ENCODE data around the gene TAF7.
A peak's percentile ranks its signal among the peaks of the same experiment; 100 is the strongest.

Gene TAF7

GRCh38 chr5:141320225-141321169 is at the start of gene TAF7 (continued):
- no peak for TF ChIP-seq ZNF560 (tag by site-specific recombination; IDR thresholded peaks at IDR 0.05; ENCODE audit: borderline replicate concordance)
- TF ChIP-seq ZNF341 (tag by site-specific recombination; IDR thresholded peaks at IDR 0.05; ENCODE audit: low read depth) = peak; percentile 90
- TF ChIP-seq PATZ1 (tag by site-specific recombination; IDR thresholded peaks at IDR 0.05) = 0 out of 2 replicates have a peak, but pooled peaks have one; percentile 7
- no peak for TF ChIP-seq MZF1 (tag by site-specific recombination; IDR thresholded peaks at IDR 0.05; ENCODE audit: borderline replicate concordance)
- TF ChIP-seq ZIC2 (tag by site-specific recombination; IDR thresholded peaks at IDR 0.05) = peak; percentile 27; the same call in 1 of the 2 replicates
- TF ChIP-seq ZNF513 (tag by site-specific recombination; IDR thresholded peaks at IDR 0.05) = no peak
- TF ChIP-seq ZNF600 (tag by site-specific recombination; IDR thresholded peaks at IDR 0.05) = 0 out of 2 replicates have a peak, but pooled peaks have one; percentile 9
- no peak for TF ChIP-seq ZNF791 (tag by site-specific recombination; IDR thresholded peaks at IDR 0.05)
- TF ChIP-seq ZNF747 (tag by site-specific recombination; IDR thresholded peaks at IDR 0.05) = no peak
- 0 out of 2 replicates have a peak, but pooled peaks have one; percentile 14 for TF ChIP-seq ZNF558 (tag by site-specific recombination; IDR thresholded peaks at IDR 0.05)
- TF ChIP-seq ZNF157 (tag by site-specific recombination; IDR thresholded peaks at IDR 0.05) = no peak
- TF ChIP-seq ZSCAN5A (tag by site-specific recombination; IDR thresholded peaks at IDR 0.05) = 0 out of 2 replicates have a peak, but pooled peaks have one; percentile 41
- TF ChIP-seq ZFP37 (tag by site-specific recombination; IDR thresholded peaks at IDR 0.05) = peak; percentile 89
- TF ChIP-seq ZBTB49 (tag by site-specific recombination; IDR thresholded peaks at IDR 0.05; ENCODE audit: low read depth) = no peak
- peak; percentile 67 for TF ChIP-seq KLF8 (tag by site-specific recombination; IDR thresholded peaks at IDR 0.05)
- peak; percentile 94 for TF ChIP-seq ZNF580 (tag by site-specific recombination; IDR thresholded peaks at IDR 0.05)
- TF ChIP-seq GLIS1 (tag by site-specific recombination; IDR thresholded peaks at IDR 0.05) = peak; percentile 42; the same call in 1 of the 2 replicates
- TF ChIP-seq EGR2 (tag by site-specific recombination; IDR thresholded peaks at IDR 0.05; ENCODE audit: low read depth) = no peak
- no peak for TF ChIP-seq ZNF548 (tag by site-specific recombination; IDR thresholded peaks at IDR 0.05)
- TF ChIP-seq ZNF501 (tag by site-specific recombination; IDR thresholded peaks at IDR 0.05) = peak; percentile 88
- TF ChIP-seq SP2 (tag by site-specific recombination; IDR thresholded peaks at IDR 0.05) = peak; percentile 86
- TF ChIP-seq ZBTB26 (tag by site-specific recombination; optimal IDR thresholded peaks at IDR 0.05) = peak; percentile 27
- no peak for TF ChIP-seq ZNF174 (tag by site-specific recombination; IDR thresholded peaks at IDR 0.05)
- 0 out of 2 replicates have a peak, but pooled peaks have one; percentile 38 for TF ChIP-seq ZNF639 (tag by site-specific recombination; IDR thresholded peaks at IDR 0.05)
- TF ChIP-seq PRDM1 (tag by site-specific recombination; IDR thresholded peaks at IDR 0.05) = 0 out of 2 replicates have a peak, but pooled peaks have one; percentile 7
- TF ChIP-seq ZXDB (tag by site-specific recombination; IDR thresholded peaks at IDR 0.05) = peak; percentile 75
- no peak for TF ChIP-seq ZNF211 (tag by site-specific recombination; IDR thresholded peaks at IDR 0.05; ENCODE audit: low read depth)
